GM12891 (cell line): ENCODE data around the gene CKMT2.
A peak's percentile ranks its signal among the peaks of the same experiment; 100 is the strongest.

Experiments used
- DNase-seq: peaks from one replicate; pipeline ENCODE4 v3.0.0; 2011; ENCODE audit warnings: low spot score; ENCODE audit not compliant: insufficient read length
- FAIRE-seq: peaks from 2 replicates; lab custom pipeline; 2011; peaks lifted over from hg19 to GRCh38; lab: Jason Lieb, UNC
- PAX5 ChIP-seq: IDR thresholded peaks from 2 replicates; pipeline ENCODE4 v1.6.1; 2011; ENCODE audit warnings: low read length, moderate library complexity, mild to moderate bottlenecking; ENCODE audit not compliant: insufficient read depth, severe bottlenecking
- POLR2A ChIP-seq: IDR thresholded peaks from 2 replicates; pipeline ENCODE4 v1.6.1; 2011; ENCODE audit warnings: low read depth, low read length, control low read depth
- POLR2AphosphoS5 ChIP-seq: IDR thresholded peaks from 2 replicates; pipeline ENCODE4 v1.6.1; 2011; ENCODE audit warnings: low read depth, low read length, control low read depth
- POU2F2 ChIP-seq: IDR thresholded peaks from 2 replicates; pipeline ENCODE4 v1.6.1; 2011; ENCODE audit warnings: low read depth, mild to moderate bottlenecking, control low read depth, low read length, moderate library complexity
- SPI1 ChIP-seq: IDR thresholded peaks from 2 replicates; pipeline ENCODE4 v1.6.1; 2011; ENCODE audit warnings: low read depth, low read length, control low read depth
- TAF1 ChIP-seq: IDR thresholded peaks from 2 replicates; pipeline ENCODE4 v1.6.1; 2011; ENCODE audit warnings: low read depth, low read length, control low read depth

The CKMT2 gene

DNA sequence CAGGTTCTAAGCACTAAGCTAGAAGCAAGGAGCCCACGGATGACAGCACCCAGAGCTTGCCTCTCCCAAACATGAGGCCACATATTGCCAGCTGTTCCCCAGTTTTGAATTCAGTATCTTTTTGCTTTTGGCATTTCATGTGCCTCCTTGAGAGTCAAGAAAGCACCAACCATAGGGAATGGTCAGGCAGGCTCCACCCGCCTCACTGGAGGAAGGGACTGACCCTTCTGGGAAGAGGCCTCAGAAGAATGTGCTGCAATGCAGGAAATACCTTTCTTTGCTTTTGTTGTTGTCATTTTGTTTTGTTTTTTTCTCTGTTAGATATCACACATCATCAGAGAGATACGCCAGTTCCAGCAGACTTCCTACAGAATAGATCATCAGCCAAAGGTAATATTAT is 13.7 kb upstream of the CKMT2 start:
- DNase-seq (no peak), FAIRE-seq (no peak)
- TF ChIP-seq POLR2AphosphoS5 (no peak), POU2F2 (no peak), TAF1 (no peak), POLR2A (no peak), SPI1 (no peak), PAX5 (no peak)

DNA sequence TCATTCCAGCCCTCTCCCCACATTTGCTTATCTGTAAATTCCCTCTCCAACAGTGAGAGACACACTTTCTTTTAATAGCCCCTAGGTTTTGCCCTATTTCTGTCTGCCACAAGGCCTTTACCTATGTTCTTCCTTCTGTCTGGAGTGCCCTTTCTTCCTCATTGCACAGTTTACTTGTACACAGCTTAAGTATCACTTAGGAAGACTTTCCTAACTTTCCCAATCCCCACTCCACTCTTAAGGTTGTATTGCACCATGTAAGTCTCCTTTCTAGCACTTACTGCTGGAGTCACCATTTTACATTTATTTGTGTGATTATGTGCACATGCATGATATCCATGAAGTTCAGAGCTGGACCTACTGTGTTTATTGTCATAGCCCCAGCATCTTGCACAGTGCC is 10.8 kb upstream of the CKMT2 start:
- FAIRE-seq, result no peak
- TF ChIP-seq POLR2A (no peak), POU2F2 (no peak), TAF1 (no peak), POLR2AphosphoS5 (no peak)
- no peak for DNase-seq

DNA sequence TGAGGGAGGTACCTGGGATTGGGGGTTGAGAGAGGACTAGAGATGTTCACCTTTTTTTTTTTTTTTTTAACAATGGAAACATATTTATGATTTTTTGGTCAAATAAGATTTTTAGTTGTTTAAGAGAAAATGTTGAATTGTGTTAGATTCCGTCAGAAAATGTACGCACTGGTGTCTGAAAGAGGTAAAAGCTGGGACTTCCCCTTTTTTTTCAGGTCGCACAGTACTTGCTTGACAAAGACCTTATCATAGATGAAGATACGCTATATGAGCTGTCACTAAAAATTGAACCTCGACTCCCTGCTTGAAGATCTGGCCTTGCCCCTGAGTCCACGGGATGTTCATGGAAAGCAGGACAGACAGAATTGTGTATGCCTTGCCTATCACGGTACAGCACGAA is 7.7 kb upstream of the CKMT2 start:
- TF ChIP-seq TAF1, result no peak
- TF ChIP-seq POLR2AphosphoS5, result no peak
- TF ChIP-seq POLR2A, result no peak
- no peak for TF ChIP-seq POU2F2
- TF ChIP-seq PAX5, result no peak
- peak; percentile 80 for TF ChIP-seq SPI1
- FAIRE-seq (no peak), DNase-seq (no peak)

DNA sequence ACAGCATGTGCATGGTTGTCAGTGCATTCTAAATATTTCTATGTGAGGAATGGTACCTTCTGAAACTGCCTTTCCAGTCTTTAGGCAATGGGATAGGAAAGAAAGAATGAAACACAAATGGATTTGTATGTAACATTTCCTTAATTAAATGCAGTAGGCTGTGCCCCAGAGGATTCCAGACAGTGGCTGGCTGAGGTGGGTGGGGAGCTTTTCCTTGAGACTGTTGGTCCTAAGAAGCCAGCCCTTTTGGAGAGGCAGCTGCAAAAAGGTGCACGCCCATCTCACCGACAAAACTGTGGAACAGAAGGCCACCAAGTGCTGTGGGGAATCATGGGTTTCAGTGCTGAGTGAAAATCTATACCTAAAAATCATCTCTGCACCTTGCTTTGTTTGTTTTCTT is 6.8 kb upstream of the CKMT2 start:
- no peak for DNase-seq
- no peak for FAIRE-seq
- TF ChIP-seq POLR2A, result no peak
- no peak for TF ChIP-seq TAF1
- no peak for TF ChIP-seq POU2F2
- no peak for TF ChIP-seq SPI1
- no peak for TF ChIP-seq POLR2AphosphoS5
- no peak for TF ChIP-seq PAX5

DNA sequence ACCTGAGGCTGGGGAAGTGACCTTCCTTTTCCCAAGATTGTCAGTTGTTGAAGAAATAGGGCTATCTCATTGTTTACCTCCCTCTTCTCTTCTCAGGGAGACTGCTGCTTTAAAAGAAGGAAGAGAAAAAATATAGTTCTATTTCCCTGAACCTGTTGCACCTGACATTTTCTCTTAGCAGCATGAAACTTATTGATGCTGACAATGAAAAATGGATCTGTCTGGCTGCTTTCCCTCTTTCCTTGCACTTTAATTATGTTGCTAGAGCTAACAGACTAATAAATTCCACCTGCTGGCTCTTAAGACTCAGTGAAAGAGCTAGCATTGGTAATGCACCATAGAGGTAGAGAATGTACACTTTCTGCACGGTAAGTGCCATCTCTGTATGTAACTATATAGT is 6.2 kb upstream of the CKMT2 start:
- FAIRE-seq (no peak), DNase-seq (no peak)
- TF ChIP-seq SPI1 (no peak), TAF1 (no peak)

DNA sequence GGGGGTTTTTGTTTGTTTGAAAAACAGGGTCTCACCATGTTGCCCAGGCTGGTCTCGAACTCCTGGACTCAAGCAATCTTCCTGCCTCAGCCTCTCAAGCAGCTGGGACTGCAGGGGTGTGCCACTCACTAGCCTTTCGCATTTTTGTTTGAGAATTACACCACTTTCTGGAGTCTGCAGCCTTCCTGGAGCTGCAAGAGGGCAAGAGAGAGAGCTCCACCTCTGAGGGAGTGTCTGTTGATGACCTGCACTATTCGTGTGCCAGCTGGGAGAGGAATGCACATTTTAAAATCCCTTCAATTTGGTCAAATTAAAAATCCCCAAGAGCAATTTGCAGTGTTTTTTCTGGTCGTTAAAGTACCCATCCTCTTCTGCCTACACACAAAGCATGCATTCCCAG is 5.0 kb upstream of the CKMT2 start:
- no peak for FAIRE-seq
- no peak for DNase-seq
- TF ChIP-seq PAX5, result no peak

DNA sequence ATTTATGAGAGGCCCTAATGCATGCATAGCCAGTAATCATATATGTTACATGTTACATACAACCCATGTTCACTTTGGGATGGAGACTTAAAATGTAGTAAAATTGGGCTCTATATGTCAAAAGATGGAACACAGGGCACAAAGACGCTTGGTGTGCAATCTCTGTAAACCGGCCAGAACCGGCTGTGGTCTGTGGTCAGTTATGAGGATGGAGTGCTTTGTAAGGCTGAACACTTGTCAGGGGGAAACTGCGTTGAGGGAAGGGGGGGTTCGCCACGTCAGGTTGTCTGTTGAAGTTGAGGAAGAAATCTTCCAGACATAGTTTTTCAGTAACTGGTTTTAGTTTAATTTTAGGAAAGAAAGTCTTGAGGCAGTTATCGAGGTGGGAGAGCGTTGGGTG is 2.7 kb upstream of the CKMT2 start:
- no peak for DNase-seq
- no peak for FAIRE-seq
- TF ChIP-seq POU2F2 (no peak), POLR2AphosphoS5 (no peak), POLR2A (no peak), SPI1 (no peak), TAF1 (no peak)

DNA sequence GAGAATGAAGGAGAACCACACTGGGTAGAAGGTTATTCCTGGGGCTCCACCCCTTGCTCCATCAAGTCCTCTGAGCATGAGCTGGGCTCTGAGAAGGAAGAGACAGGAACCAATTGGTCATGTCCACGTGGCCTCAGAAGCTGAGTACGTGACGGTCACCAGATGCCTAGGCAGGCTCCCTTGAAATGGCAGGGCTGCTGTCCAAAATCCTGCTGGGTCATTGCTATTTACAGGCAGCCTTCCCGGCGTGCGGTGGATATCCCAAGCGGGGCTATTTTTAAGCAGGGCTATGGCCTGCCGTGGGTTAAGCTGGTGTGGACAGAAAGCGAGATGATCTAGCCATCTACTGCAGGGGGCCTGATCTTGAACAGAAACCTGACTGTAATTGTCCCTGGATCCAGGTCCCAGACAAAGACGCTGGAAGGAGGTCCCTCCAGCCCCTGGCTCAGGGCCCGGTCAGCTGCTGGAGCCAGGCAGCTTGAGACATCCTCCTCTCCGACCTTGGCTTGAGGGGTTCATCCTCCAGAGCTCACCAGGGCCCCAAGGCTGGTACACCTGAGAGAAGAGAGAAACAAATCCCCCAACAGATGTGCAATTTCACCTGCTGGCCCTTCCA is 550 bp upstream of the CKMT2 start:
- DNase-seq (no peak), FAIRE-seq (no peak)
- TF ChIP-seq POU2F2 (no peak), POLR2AphosphoS5 (no peak), SPI1 (no peak), PAX5 (no peak), POLR2A (no peak), TAF1 (no peak)

DNA sequence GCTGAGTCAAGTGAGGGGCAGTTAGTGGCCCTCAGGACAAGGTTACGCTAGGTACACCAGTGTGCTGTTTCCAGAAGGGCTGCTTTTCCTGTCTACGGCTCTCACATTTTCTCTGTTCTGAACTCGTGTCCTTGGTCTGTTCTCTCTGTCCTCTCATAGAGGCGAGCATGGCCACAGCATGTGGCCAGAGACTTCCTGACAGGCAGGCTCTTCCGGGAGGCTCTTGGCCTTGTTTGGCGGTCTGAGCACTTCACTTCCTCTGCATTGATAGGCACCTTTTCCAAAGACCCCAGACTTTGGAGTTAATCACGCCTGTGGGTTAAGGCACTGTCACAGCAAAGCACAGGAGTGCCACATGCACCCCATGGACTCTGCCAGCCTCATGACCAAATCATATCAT is 1.2 kb downstream of the CKMT2 start:
- FAIRE-seq (no peak), DNase-seq (no peak)
- no peak for TF ChIP-seq POU2F2
- TF ChIP-seq SPI1, result no peak
- no peak for TF ChIP-seq POLR2A
- TF ChIP-seq PAX5, result no peak
- no peak for TF ChIP-seq POLR2AphosphoS5
- no peak for TF ChIP-seq TAF1

DNA sequence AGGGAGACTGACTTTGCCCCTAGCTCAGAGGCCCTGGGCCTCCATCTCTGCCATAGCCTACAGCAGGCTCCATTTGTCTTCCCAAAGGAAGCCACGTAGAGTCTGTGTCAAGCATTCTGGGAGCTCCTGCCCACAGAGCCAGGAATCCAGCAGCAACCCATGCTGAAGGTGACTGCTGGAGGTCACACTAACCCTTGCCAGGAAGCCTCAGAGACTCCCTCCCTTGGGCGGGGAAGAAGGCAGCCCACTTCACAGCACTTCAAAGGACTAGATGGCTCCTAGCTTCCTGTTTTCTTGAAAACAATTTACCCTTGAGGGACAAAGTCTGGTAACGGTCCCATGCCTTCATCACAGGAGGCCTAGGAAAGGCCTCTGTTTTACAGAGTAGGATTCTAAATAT is 1.7 kb downstream of the CKMT2 start:
- FAIRE-seq, result no peak

More for the DNA sequence above, 1.7 kb downstream of the CKMT2 start:
- DNase-seq, result no peak
- no peak for TF ChIP-seq PAX5
- TF ChIP-seq POLR2A, result no peak
- TF ChIP-seq POLR2AphosphoS5, result no peak
- no peak for TF ChIP-seq POU2F2
- TF ChIP-seq TAF1, result no peak
- no peak for TF ChIP-seq SPI1
